ENCODE measurements around the gene DMBX1.

Gene DMBX1

GRCh38 chr1:46508757-46509156, 19.1 kb downstream of the DMBX1 start:
- no peak for DNase-seq

GRCh38 chr1:46510341-46510997, 20.8 kb downstream of the DMBX1 start:
- no peak for DNase-seq

- DNase-seq = no peak
Measured at GRCh38 chr1:46510998-46511365, 21.3 kb downstream of the DMBX1 start.

GRCh38 chr1:46512135-46512791, 22.6 kb downstream of the DMBX1 start:
- no peak for DNase-seq

- no peak for DNase-seq
Measured at GRCh38 chr1:46512792-46513190, 23.2 kb downstream of the DMBX1 start.

- DNase-seq = no peak
Measured at GRCh38 chr1:46513536-46513935, 23.9 kb downstream of the DMBX1 start.

DNA sequence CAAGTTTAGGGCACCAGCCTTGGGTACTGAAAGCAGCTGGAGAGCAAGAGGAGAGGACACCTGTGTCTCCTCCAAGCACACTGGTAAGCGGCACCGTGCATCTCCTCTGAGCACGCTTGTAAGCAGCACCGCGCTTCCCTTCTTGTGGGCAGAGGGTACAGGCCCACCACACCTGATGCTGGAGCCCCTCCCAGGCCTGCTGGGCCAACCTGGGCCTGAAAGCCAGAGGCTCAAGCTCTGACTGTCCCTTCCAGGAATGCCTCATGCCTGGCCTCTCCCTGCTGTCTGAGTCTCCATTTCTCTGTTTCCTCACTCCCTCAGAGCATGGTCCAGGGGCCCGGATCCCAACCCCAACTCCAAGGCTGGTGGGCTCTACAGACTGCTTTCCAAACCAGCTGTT, 25.9 kb downstream of the DMBX1 start:
- no peak for DNase-seq

GRCh38 chr1:46516200-46516950, 26.7 kb downstream of the DMBX1 start:
- DNase-seq = no peak

DNA sequence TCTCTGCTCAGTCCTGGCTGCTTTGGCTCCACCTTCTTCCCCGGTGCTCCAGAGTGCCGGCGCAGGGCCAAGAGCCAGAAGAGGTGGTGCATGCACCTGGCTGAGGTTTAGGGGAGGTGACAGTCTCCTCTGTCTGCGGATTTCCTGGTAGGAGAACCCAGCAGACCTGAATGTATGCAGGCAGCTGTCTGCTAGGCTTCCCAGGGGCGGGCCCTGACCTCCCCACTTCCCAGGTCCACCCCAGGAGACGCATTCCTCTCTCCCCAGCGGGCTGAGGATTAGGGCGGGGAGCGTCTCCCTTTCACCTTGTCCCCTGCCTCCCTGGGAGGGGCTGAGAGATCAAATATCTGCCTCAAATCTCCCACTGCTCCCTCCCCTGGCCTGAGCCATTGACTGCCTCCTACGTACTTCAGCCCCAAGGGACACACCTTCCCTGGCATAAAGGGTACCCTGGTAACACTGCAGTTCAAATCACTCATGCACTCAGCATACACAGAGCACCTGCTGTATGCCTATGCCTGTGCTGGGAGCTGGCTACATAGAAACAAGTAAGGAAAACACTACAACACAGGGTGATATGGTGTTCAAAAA, 27.5 kb downstream of the DMBX1 start:
- DNase-seq = no peak

- no peak for DNase-seq
Measured at GRCh38 chr1:46517932-46518498, 28.4 kb downstream of the DMBX1 start.

- no peak for DNase-seq
Measured at GRCh38 chr1:46519209-46519608, 29.6 kb downstream of the DMBX1 start.

DNA sequence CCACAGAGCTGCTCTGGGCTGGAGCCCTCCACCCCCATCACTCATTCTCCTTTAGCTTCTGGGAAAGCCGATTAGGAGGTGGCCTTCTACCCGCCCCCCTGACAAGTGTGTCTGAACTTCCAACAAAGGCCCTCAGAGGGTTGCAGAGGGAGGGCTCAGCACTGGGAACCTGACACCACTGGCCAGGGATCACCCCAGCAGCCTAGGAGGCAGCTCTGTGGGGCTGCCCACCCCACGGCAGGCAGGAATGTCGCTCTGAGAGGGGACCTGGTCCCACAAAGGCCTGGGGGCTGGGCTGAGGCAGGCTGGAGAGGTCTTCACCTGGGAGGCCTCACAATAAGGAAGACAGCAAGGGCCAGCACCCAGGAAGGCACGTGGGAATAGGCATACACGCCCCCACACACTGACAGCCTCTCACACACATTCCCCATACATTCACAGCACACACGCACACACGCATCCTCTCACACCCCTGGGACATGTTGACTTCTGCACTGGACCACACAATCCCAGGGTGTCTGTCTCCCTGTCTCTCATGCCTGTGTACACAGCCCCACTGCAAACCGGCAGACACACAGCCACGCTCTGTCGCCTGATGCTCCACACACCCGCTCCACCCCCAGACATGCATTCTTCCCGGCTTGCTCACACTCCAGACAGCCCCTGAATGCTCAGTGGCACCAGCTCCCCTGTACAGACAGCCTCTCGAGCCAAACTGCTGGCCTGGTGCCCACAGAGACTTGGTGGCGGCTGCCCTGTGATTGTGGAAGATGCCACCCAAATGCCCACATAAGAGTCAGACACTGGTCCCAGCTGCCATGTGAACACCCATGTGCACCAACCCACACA, 30.7 kb downstream of the DMBX1 start:
- DNase-seq = no peak

DNA sequence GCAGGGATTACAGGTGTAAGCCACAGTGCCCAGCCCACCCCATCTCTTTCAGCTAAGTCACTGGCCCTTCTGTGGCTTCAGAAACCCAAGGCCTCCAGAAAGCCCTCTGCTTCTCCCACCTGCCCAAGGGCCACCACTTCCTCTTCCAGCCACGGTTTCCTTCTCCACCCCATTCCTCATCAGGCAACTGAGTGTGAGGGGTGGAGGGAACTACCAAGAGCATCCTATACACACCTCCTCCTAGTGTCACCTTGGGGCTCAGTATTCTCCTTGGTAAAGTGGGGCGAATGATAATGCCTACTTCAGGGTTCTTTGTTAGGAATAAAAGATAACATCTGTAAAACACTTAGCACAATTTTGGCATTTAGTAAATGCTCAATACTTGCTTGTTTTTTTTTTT, 31.8 kb downstream of the DMBX1 start:
- no peak for DNase-seq

- no peak for DNase-seq
Measured at GRCh38 chr1:46522184-46522968, 32.7 kb downstream of the DMBX1 start.

DNA sequence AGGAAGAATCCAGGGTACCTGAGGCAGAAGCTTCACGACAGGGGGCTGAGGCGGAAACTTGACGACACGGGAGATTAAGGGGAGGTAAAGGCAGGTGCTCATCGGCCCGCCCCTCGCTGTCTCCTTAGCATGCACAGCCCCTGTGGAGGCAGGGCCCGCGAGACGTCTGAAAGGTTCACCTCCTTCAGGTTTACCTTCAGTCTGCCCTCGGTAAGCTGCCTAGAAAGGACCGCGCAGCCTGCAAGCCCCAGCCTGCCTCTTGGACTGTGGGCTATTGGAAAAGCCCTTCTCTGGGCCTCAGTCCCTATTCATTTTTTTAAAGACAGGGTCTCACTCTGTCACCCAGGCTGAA, 33.3 kb downstream of the DMBX1 start:
- no peak for DNase-seq

GRCh38 chr1:46523496-46524353, 34.1 kb downstream of the DMBX1 start:
- no peak for DNase-seq

GRCh38 chr1:46524843-46525242, 35.2 kb downstream of the DMBX1 start:
- DNase-seq = no peak

DNA sequence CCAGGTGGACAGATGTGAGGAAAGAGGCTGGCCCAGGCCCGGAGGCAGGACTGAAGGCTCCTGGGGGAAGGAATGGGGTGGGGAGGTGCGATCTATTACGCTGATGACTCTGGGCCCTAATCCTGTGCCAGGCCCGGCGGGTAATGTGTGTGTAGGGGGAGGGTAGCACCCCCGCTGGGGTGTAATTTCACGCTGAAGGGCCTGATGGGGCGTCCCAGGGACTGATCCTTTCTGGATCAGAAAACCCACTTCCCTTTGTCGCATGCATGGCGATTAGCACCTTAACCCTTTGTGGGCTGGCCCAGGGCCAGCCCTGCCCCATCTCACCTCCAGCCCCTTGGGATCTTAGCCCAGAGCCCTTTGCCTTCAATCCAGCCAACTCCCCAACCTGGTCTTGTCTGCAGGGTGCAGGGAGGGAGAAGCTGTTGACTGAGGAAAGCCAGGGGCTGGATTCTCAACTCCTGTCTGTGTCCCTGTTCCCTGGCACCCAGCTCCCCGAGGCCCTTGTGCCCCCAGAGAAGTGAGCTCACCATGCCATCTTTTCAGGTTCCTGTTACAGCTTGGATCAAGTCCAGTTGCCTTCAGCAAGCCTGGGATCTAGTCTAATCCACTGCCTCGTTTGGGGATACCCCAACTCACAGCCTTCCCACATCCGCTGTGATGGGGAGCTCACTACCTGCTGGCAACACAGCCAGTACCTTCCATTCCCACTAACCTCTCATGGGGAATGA, 35.8 kb downstream of the DMBX1 start:
- no peak for DNase-seq

DNA sequence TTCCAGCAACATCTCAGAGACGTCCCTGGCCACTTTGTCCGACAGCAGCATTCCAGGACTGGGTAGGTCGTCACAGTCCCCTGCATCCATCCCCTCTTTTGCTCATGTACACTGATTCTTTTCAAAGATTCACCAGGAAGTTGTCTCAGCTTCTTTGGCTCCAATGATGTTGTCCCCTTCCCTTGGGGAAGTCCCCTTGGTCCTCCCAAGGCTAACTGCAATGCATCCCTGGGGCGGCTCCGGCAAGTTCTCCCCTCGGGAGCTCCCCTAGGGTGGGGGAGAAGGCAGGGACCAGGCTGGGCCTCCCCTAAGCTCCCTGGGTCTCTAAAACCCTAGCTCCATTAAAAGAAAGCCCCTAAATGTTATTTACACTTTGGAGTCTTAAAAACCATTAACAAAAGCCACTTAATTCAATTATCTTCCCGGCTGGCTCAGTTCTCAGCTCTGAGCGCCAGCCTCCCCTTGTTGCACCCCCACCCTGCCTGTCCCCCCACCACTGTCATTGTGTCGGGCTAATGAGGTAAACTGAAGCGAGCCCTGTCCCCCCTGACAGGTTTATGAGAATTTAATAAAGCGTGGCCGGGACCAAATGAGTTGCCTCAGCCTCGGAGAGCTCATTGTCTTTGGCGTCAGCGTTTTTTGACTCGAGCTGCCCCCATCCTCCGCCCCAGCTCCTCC, 36.5 kb downstream of the DMBX1 start:
- no peak for DNase-seq

Measured in KG1 (cell line).